ENCODE results near the gene ANKS6. TPM values are rescaled to one million over a fixed set of nuclear protein-coding genes. Genes with fewer than 3 reads are reported as not detected.
"Not testable (repeated sequence)": the region's sequence is repeated elsewhere in the genome, so short reads cannot be mapped to it uniquely, and the experiment has no call there.

Gene ANKS6
- polyA plus RNA-seq, 6 donors from 2014 or later: 2.0 to 8.5 (median 4.0) TPM

DNA sequence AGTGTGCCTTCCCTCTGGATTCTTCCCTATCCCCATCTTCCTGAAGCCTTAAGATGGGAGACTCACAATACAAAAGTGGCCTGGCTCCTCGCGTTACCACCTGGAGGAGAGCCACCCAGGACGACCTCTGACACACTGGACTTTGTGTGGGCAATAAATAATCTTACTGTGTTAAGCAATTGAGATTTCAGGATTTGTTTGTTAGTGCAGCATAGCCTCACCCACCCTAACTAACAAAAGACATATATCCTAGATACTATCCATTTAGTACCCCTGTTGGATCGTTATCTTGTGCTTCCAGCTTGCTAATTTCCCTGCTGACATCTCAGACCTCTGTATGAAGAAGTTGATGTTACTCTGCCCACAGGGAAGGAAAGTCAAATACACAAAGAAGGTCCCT, 95.6 kb downstream of the ANKS6 start:
- peaks cover 47 to 65% (median 59%) of the 10 kb centered on the region in 3 donors for H3K27me3 Mint-ChIP-seq
- H3K27ac Mint-ChIP-seq: no peak overlapping the region
- H3K36me3 Mint-ChIP-seq: peaks cover 0 to 7% of the 10 kb centered on the region in 2 donors
- DNase-seq: no peak
- no peak overlapping the region for H3K4me3 Mint-ChIP-seq
- H3K4me1 Mint-ChIP-seq: no peaks in the 10 kb centered on the region
- no peak for ATAC-seq (ENCODE audit: low read depth in 2 of 2)
- H3K9me3 Mint-ChIP-seq: peaks cover 2 to 18% (median 8%) of the 10 kb centered on the region in 7 donors

DNA sequence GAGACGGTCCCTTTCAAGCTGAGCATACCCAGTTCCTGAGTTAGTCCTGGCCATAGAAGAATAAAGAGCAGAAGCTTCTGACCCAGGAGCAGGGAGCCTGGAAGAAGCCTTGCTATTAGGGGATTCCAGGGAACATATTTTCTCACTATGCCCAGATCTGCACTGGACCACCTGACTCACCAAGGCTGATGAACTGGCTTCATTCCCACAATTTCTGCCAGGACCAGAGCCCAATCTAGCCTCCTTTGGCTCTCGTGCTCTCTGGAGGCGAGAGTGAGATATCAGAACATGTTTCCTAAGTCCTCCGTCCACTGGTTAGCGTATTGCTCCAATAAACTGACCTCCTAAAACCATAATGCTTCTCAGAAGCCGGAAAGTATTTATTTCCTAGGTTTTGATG, 97.5 kb downstream of the ANKS6 start:
- no peak for ATAC-seq (ENCODE audit: low read depth in 2 of 2)

DNA sequence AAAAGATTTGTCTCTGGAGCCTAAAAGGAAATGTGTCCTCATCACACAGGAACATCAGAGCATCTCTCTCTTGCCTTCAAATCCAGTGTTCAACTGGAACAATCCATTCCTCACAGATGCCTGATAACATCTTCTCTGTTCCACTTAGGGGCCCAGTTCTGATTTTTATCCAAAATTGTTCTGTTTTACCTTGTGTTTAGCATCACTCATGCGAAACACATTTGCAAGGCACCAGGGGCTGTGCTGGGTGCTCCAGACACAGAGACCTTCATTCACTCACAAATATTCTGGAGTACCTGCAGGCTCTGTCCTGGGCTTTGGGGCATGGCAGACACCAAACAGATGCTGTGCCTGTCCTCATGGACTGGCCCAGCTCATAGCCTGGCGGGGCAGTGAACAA, 101.4 kb downstream of the ANKS6 start:
- no peaks in the 10 kb centered on the region for H3K36me3 Mint-ChIP-seq
- H3K27ac Mint-ChIP-seq: no peak overlapping the region
- DNase-seq: no peak

More for the DNA sequence above, 97.5 kb downstream of the ANKS6 start:
- peak overlapping the region in 1 of 6 donors; percentile 36 for H3K27ac Mint-ChIP-seq
- DNase-seq: no peak
- peaks cover 0 to 7% of the 10 kb centered on the region in 2 donors for H3K36me3 Mint-ChIP-seq
- H3K4me3 Mint-ChIP-seq: no peak overlapping the region
- peaks cover 2 to 13% (median 8%) of the 10 kb centered on the region in 7 donors for H3K9me3 Mint-ChIP-seq
- H3K4me1 Mint-ChIP-seq: no peaks in the 10 kb centered on the region
- H3K27me3 Mint-ChIP-seq: peaks cover 30 to 55% (median 49%) of the 10 kb centered on the region in 3 donors

DNA sequence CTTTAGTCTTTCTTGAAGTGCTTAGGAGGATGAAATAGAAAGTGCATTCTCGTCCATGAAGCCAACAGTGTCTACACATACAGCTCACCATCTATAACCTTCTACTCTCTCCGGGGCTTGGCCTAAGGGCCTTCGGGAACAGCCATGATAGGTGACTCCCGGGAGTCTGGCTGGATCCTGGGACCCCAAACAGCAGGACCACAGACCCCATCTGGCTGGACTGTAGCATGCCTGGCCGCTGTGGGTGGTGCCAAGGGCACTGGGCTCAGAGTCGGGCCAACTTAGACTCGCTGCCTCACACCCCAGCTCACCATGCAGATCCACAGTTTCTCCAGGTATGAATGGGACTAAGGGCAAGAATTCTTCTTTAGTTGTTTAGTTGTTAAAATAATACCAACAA, 104.0 kb downstream of the ANKS6 start:
- DNase-seq (no peak), ATAC-seq (ENCODE audit: low read depth in 2 of 2) (no peak)
- H3K4me3 Mint-ChIP-seq: no peak overlapping the region
- no peaks in the 10 kb centered on the region for H3K9me3 Mint-ChIP-seq
- H3K4me1 Mint-ChIP-seq: no peaks in the 10 kb centered on the region
- peaks cover 6 to 29% (median 8%) of the 10 kb centered on the region in 3 donors for H3K27me3 Mint-ChIP-seq
- no peak overlapping the region for H3K27ac Mint-ChIP-seq
- no peaks in the 10 kb centered on the region for H3K36me3 Mint-ChIP-seq

More for the DNA sequence above, 101.4 kb downstream of the ANKS6 start:
- Mint-ChIP-seq H3K4me1 (no peaks in the 10 kb centered on the region), H3K4me3 (no peak overlapping the region), H3K9me3 (peaks cover 0 to 3% (median 0%) of the 10 kb centered on the region in 7 donors), H3K27me3 (peaks cover 18 to 29% (median 22%) of the 10 kb centered on the region in 3 donors)
- ATAC-seq (ENCODE audit: low read depth in 2 of 2): no peak

DNA sequence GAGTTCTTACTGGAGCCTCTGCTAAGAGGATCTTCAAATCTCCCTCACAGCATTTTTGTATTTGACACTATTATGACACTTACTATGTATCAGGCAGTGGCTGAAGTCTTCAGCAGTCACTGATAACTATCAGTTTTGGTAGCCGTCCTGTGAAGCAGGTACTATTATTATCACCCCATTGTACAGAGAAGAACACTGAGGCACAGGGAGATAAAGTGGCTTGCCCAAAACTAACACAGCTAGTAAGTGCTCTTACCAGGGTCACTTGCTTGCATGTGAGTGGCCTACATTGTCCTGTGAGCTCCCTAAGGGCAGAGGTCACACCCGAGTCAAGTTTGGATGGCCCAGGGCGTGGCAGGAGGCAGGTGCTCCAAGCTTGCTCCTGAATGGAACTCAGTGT, 104.5 kb downstream of the ANKS6 start:
- no peak overlapping the region for H3K4me3 Mint-ChIP-seq
- DNase-seq: no peak
- no peaks in the 10 kb centered on the region for H3K4me1 Mint-ChIP-seq
- H3K9me3 Mint-ChIP-seq: no peaks in the 10 kb centered on the region
- ATAC-seq (ENCODE audit: low read depth in 2 of 2): no peak
- no peaks in the 10 kb centered on the region for H3K36me3 Mint-ChIP-seq
- peaks cover 6 to 27% (median 8%) of the 10 kb centered on the region in 3 donors for H3K27me3 Mint-ChIP-seq
- no peak overlapping the region for H3K27ac Mint-ChIP-seq

DNA sequence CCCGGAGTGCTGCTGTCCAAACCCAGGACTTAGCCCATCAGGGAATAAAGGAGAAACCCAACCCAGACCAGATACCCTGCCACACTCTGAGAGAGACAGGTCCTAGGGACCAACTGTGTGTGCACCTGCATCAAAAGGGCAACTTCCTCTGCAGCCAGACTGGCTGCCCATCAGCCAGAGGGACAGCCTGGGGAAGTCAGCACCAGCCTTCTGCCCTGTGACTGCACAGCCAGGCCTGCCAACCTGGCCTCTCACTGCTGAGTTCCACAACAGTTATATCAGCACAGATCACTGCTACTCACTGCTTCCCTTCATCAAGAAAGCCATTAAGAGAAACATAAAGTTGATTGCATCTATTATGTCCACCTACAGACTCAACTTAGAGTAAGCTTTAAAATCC, 105.7 kb downstream of the ANKS6 start:
- H3K27ac Mint-ChIP-seq: peak overlapping the region in 1 of 6 donors; percentile 53
- DNase-seq (no peak), ATAC-seq (ENCODE audit: low read depth in 2 of 2) (no peak)
- no peak overlapping the region for H3K4me3 Mint-ChIP-seq
- H3K36me3 Mint-ChIP-seq: no peaks in the 10 kb centered on the region
- peaks cover 2 to 14% (median 6%) of the 10 kb centered on the region in 3 donors for H3K27me3 Mint-ChIP-seq
- H3K9me3 Mint-ChIP-seq: no peaks in the 10 kb centered on the region
- no peaks in the 10 kb centered on the region for H3K4me1 Mint-ChIP-seq

DNA sequence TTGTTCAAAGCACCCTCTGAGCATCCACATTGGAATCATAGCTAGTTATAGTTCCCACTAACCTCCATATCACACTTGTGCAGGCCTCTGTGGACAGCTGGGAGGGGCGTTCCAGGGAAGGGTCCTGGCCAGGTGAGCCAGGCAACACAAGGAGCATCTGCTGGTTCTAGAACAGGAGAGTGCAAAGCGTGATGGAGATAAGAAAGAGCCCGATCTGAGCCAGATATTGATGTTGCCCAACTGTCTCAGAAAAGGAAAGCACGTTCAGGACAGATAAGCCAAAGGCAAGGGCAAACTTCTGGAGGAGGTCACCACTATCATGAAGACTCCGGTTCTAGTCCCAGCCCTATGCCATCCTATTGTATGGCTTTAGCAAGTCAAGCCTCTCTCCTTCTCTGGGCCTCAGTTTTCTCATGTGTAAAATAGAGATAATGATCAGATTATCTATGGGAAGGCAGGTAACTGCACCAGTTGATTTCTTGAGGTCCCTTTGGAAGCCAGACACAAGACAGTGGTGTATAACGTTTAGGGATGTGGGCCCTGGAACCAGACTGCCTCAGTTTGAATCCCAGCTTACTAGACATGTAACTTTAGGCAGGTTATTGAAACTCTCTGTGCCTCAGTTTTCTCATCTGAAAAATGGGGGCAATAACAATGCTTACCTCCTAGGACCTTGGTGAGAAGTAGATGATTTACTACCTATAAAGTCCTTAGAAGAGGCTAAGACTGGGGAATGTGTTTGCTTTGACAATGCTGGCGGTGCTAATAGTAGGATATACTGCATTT, 107.5 kb downstream of the ANKS6 start:
- Mint-ChIP-seq H3K36me3 (no peaks in the 10 kb centered on the region), H3K27me3 (peaks cover 0 to 6% (median 0%) of the 10 kb centered on the region in 3 donors), H3K4me1 (no peaks in the 10 kb centered on the region), H3K9me3 (no peaks in the 10 kb centered on the region), H3K4me3 (no peak overlapping the region), H3K27ac (no peak overlapping the region)
- ATAC-seq (ENCODE audit: low read depth in 2 of 2): no peak
- DNase-seq: no peak

DNA sequence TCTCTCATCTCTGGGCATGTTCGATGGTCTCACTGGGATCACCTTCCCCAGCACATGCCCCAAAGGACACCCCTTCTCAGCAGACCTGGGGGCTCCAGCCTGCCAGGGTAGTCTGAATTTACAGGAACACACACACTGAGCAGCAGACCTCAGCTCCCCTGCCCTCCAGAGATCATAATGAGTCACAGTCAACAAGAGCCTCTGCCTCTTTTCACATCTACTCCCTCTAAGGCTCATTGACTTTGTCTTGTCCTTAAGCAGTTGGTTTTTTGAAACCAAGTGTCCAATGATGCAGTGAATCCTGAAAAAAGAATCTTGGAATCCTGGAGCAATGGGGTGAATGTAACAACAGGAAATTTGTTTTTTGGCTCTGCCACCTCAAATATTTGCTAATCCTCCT, 108.4 kb downstream of the ANKS6 start:
- ATAC-seq (ENCODE audit: low read depth in 2 of 2): no peak
- Mint-ChIP-seq H3K36me3 (no peaks in the 10 kb centered on the region), H3K4me1 (no peaks in the 10 kb centered on the region), H3K27ac (no peak overlapping the region), H3K9me3 (no peaks in the 10 kb centered on the region), H3K4me3 (no peak overlapping the region), H3K27me3 (peaks cover 0 to 6% (median 0%) of the 10 kb centered on the region in 3 donors)
- DNase-seq: no peak

DNA sequence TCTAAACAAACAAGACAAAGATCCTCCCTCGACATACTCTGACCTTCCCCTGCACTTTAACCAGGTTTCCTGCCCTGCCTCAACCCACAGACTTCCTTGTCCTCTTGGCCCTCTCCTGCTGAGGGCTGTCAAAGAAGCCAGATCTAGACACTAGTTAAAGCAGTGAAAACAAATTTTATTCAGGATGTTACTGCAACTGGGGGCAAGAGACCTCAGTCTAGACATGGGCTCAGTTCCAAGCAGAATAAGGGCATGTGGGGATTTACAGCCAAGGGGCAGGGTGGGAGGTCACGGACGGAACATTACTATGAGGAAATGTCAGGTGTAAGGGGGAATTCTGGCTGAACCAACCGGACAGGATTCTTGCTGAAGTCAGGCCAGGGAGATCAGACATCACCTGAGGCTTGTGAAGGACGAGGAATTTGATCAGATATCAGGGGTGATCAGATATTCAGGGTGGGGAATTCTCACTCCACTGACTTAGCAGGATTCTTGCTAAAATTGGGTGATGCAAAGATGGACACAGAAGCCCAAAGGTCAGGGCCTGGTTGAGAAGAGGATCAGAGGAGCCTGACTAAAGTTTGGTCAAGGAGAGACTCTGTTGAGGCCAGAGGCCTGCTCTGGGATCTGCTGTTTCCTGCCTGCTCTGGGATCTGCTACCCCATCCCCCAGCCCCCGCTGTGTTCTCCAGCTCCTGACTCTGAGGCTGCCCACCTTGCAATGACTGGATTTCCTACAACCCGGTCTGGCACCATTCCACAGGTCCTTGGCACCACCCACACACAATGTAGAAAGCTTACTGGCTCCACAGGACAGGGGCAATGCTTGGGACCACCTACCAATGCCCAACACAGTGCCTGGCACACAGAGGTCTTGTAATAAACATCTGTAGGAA, 109.1 kb downstream of the ANKS6 start:
- H3K4me1 Mint-ChIP-seq: no peaks in the 10 kb centered on the region
- peak overlapping the region in 2 of 6 donors; percentile 20 to 63 for H3K27ac Mint-ChIP-seq
- DNase-seq: no peak
- no peak for ATAC-seq (ENCODE audit: low read depth in 2 of 2)
- no peak overlapping the region for H3K4me3 Mint-ChIP-seq
- no peaks in the 10 kb centered on the region for H3K36me3 Mint-ChIP-seq
- peaks cover 0 to 6% (median 0%) of the 10 kb centered on the region in 3 donors for H3K27me3 Mint-ChIP-seq
- H3K9me3 Mint-ChIP-seq: no peaks in the 10 kb centered on the region

DNA sequence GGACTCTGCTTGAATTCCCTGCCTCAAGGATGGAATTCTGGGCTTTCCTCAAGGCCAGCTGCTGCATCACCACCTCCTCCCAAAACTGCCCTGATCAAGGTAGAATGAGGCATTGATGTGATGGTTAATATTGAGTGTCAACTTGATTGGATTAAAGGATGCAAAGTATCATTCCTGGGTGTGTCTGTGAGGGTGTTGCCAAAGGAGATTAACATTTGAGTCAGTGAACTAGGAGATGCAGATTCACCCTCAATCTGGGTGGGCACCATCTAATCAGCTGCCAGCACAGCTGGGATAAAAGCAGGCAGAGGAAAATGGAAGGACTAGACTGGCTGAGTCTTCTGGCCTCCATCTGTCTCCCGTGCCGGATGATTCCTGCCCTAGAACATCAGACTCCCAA, 111.5 kb downstream of the ANKS6 start:
- not testable (repeated sequence) for H3K4me1 Mint-ChIP-seq; H3K27ac Mint-ChIP-seq; ATAC-seq (ENCODE audit: low read depth in 2 of 2); H3K36me3 Mint-ChIP-seq; H3K9me3 Mint-ChIP-seq; H3K4me3 Mint-ChIP-seq; H3K27me3 Mint-ChIP-seq; DNase-seq

Other genes starting within 250 kb of the ANKS6 start
- not detected for gene GABBR2, start 87.6 kb downstream of the ANKS6 start, polyA plus RNA-seq (ENCODE audit: low read depth in 6 of 6)
- gene GALNT12, start 11.1 kb upstream of the ANKS6 start, polyA plus RNA-seq (ENCODE audit: low read depth in 6 of 6): 1 to 10 TPM in 1 of 6 donors, under 1 TPM in 4, not detected in 1; 0.53 to 2.2 (median 0.78) TPM
- gene COL15A1, start 147.4 kb upstream of the ANKS6 start, polyA plus RNA-seq (ENCODE audit: low read depth in 6 of 6): not detected

Measured in naive B cell (primary cell).